ENCODE measurements around the gene IPO11. TPM values are rescaled to one million over a fixed set of nuclear protein-coding genes. Genes with fewer than 3 reads are reported as not detected.

The IPO11 gene
- polyA plus RNA-seq, 3 donors: 34.6 to 39.8 (median 34.7) TPM

DNA sequence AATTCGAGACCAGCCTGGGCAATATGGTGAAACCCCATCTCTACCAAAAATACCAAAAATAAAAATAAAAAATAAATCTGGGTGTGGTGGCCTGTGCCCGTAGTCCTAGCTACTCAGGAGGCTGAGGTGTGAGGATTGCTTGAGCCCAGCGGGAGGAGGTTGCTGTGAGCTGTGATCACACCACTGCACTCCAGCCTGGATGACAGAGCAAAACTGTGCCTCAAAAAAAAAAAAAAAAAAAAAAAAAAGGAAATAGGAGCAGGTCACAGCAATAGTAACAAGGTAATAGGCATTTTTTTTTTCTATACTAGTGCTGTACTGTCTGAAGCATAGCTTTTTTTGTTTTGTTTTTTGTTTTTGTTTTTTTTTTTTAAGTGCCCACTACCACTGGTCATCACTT is 171.8 kb downstream of the IPO11 start:
- no peak for DNase-seq (ENCODE audit: extremely low read depth in 1 of 11, low read depth in 9 of 11, low spot score in 4 of 11)

DNA sequence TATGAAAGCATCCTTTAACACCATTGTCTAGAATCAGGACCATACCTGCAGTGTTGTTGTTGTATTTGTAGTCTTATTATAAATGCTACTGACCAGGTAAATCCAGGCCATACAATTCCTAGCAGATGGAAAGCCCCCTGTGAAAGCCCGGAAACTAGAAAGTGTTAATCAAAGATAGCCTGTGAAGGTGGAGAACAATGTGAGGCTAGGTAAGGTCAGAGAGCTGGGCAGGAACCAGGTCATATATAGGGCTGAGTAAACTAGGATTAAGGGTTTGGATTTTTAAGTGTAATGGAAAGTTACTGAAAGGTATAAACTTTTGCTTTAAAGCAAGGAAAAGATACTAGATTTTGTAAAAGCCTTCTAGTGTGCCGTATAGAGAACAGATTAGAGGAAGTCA is 172.7 kb downstream of the IPO11 start:
- no peak for DNase-seq (ENCODE audit: extremely low read depth in 1 of 11, low read depth in 9 of 11, low spot score in 4 of 11)

- no peak for DNase-seq (ENCODE audit: extremely low read depth in 1 of 11, low read depth in 9 of 11, low spot score in 4 of 11)
Measured at GRCh38 chr5:62585751-62586150, 173.2 kb downstream of the IPO11 start.

DNA sequence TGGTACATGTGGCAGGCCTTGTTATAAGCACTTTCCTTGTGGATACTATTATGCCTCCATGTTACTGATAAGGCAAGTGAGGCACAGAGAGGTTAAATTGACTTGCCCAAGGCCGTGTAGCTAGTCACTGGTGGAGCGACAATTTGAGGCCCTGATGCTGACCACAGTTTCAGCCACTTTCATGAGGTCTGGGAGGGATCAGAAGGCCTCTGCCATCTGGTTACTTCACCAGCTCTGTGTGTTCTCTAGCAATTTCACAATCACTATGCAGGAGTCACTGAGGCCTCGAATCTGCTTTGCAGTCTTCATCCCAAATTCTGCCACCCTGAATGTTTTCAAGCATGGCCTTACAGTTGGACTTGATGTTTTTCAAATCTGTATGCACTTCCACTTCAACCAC is 175.2 kb downstream of the IPO11 start:
- DNase-seq (ENCODE audit: extremely low read depth in 1 of 11, low read depth in 9 of 11, low spot score in 4 of 11): no peak

DNA sequence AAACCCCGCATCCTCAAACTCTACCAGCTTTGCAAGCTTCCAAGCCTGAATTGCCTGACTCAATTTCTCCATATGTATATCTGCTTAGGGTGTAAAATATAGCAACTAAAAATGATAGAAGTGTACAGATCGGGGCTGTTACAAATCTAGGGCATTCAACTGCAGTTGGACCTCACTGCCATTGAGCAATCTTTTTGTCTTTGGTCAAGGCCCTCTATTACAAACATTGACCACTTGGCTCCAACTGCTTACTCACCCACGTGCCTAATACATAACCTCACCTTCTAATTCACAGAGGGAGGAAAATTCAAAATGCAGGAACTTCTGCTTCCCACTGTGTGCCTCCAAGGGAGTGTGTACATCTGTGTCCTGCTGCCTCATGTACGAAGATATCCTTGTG is 176.1 kb downstream of the IPO11 start:
- DNase-seq (ENCODE audit: extremely low read depth in 1 of 11, low read depth in 9 of 11, low spot score in 4 of 11): no peak

GRCh38 chr5:62589504-62589903 is 176.9 kb downstream of the IPO11 start:
- no peak for DNase-seq (ENCODE audit: extremely low read depth in 1 of 11, low read depth in 9 of 11, low spot score in 4 of 11)

DNA sequence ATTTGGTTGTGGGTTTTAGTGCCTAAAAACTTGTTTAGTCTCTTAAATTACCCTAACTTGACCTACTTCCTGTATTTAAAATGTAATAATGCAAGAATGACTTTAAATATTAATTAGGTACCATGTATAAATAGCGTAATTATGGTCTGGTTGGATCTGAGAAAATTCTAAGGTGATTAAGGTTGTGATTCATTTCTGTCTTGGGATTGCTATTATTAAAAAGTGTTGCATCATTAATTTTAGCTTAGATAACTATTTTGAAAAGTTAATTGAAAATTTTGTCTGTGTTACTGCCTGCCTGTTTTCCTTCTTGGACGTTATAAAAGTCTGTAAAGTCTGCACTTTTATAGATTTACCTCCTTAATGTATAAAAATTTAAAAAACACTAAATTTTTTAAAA is 177.8 kb downstream of the IPO11 start:
- DNase-seq (ENCODE audit: extremely low read depth in 1 of 11, low read depth in 9 of 11, low spot score in 4 of 11): no peak

- DNase-seq (ENCODE audit: extremely low read depth in 1 of 11, low read depth in 9 of 11, low spot score in 4 of 11): no peak
Measured at GRCh38 chr5:62592558-62592957, 180.0 kb downstream of the IPO11 start.

GRCh38 chr5:62593331-62593730 is 180.8 kb downstream of the IPO11 start:
- no peak for DNase-seq (ENCODE audit: extremely low read depth in 1 of 11, low read depth in 9 of 11, low spot score in 4 of 11)

DNA sequence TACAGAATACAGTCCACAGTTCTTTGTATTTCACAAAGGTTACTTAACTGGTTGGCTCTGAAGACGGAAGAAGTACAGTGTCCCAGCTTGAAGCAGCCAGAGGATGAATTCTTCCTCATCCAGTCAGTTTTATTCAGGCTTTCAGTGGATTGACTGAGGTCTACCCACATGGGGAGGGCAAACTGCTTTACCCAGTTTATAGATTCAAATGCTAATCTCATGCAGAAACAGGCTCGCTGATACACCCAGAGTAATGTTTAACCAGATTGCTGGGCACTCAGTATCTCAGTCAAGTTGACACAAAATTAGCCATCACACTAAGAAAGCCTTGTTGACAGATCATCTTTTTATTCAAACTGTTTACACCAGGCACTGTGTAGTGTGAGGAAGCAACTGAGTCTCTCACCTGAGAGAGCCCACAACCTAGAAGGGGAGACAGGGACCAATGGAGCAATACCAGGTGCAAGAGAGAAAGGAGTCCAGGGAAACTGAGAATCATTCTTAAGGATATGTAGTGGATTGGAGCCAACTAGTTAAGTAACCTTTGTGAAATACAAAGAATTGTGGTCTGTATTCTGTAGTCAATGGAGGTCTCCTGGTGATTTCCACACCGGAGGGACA is 181.9 kb downstream of the IPO11 start:
- DNase-seq (ENCODE audit: extremely low read depth in 1 of 11, low read depth in 9 of 11, low spot score in 4 of 11): no peak

DNA sequence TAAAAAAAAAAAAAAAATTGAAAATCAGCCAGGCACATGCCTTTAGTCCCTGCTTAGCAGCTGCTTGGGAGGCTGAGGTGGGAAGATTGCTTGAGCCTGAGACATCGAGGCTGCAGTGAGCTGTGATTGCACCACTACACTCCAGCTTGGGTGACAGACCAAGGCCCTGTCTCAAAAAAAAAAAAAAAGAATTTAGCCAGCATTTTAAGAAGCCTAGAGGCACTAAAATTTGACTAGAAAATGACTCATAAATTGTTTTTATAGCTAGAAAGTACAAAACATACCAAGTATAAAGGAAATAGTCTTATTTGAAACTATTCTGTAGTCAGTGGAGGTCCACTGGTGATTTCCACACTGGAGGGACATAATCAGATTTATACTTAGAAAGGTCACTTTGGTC is 183.5 kb downstream of the IPO11 start:
- DNase-seq (ENCODE audit: extremely low read depth in 1 of 11, low read depth in 9 of 11, low spot score in 4 of 11): no peak

DNA sequence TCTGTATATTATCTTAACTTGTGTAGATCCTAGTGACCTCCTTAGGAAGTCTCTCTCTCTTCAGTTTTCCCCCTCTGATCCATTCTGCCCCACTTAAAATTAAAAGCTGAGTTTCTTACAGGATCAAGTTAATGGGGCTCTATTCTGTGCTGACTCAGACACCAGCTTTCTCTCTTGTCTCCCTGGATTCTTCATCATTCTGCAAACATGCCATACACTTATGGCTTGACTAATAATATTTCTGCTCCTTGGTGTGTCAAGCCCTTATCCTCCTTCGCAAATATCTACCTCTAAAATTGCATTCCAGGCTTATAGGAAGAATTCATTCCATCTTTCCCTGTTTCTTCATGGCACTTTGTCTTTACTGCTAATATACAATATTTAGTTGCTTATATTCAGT is 184.1 kb downstream of the IPO11 start:
- DNase-seq (ENCODE audit: extremely low read depth in 1 of 11, low read depth in 9 of 11, low spot score in 4 of 11): no peak

DNA sequence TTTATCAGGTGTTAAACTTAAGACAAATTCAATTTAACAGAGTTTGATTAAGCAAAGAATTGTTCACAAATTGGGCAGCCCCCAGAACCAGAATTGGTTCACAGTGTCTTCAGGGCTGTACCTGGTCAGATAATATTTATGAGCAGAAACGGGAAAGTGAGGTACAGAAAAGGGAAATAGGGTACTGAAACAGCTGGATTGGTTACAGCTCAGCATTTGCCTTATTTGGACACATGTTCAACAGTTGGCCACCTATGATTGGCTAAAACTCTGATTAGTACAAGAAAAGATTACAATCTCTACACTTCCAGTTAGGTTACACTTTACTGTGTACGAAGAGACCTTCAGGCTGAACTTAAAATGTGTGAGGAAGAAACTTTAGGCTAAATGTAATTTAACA is 184.8 kb downstream of the IPO11 start:
- DNase-seq (ENCODE audit: extremely low read depth in 1 of 11, low read depth in 9 of 11, low spot score in 4 of 11): no peak

GRCh38 chr5:62600560-62601252 is 188.1 kb downstream of the IPO11 start:
- no peak for DNase-seq (ENCODE audit: extremely low read depth in 1 of 11, low read depth in 9 of 11, low spot score in 4 of 11)

DNA sequence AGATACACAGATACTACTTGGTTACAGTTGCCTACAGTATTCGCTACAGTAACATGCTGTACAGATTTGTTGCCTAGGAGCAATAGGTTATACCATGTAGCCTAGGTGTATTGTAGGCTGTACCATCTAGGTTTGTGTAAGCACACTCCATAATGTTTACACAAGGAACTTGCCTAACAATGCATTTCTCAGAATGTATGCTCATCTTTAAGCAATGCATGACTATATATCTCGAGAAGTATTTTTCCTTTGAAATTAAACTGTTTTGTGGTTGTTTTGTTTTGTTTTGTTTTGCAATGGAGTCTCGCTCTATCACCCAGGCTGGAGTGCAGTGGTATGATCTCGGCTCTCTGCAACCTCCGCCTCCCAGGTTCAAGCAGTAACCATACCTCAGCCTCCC is 191.4 kb downstream of the IPO11 start:
- no peak for DNase-seq (ENCODE audit: extremely low read depth in 1 of 11, low read depth in 9 of 11, low spot score in 4 of 11)

GRCh38 chr5:62605638-62606037 is 193.1 kb downstream of the IPO11 start:
- DNase-seq (ENCODE audit: extremely low read depth in 1 of 11, low read depth in 9 of 11, low spot score in 4 of 11): no peak

DNA sequence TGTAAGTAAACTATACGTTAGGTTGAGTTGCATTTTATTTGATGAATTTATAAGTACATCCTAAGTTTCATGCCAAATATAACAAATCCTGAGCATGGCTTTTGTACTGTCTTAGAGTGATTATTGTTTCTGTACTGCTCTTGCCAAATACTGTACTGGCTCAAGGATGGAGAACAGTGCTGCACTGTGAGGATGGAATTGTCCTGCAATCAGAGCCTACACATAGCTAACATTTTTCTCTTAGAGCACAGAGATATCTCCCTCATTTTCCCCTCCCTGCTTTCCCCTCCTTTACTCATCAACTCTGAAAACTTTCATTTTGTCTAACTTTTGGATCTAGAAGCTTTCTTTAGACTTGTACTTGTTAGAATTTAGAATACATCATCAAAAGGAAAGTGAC is 194.3 kb downstream of the IPO11 start:
- DNase-seq (ENCODE audit: extremely low read depth in 1 of 11, low read depth in 9 of 11, low spot score in 4 of 11): no peak

DNA sequence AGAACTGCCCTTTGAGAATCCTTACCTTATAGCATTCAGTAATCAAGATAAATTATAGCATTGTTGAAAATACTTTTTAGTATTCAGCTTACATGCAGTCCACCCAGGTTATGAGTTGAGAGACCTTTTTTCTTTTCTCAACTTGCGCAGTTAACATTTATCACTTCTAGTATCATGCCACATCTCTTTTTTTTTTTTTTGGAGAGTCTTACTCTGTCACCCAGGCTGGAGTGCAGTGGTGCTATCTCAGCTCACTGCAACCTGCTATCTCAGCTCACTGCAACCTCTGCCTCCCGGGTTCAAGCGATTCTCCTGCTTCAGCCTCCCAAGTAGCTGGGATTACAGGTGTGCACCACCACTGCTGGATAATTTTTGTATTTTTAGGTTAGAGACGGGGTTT is 195.1 kb downstream of the IPO11 start:
- DNase-seq (ENCODE audit: extremely low read depth in 1 of 11, low read depth in 9 of 11, low spot score in 4 of 11): no peak

- DNase-seq (ENCODE audit: extremely low read depth in 1 of 11, low read depth in 9 of 11, low spot score in 4 of 11): no peak
Measured at GRCh38 chr5:62608529-62609511, 196.3 kb downstream of the IPO11 start.

DNA sequence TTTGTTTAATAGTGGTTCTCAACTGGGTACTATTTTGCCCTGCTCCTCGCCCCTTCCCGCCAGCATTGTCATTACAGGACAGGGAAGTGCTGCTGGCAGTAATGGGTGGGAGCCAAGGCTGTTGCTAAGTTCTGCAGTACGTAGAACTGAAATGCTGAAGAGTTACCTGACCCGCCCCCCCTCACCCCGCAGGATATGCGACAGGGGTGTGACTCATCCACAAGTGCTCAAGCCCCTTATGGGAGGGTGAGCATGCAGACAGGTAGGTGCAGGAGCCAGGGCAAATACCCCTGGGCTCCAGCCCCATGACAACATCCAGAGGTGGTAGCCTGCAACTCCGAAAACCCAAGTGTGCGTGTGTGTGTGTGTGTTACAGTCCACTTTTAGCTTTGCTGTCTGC is 201.8 kb downstream of the IPO11 start:
- DNase-seq (ENCODE audit: extremely low read depth in 1 of 11, low read depth in 9 of 11, low spot score in 4 of 11): no peak

Measured in renal cortex interstitium (tissue), 11 donors.